K562 (cell line): ENCODE measurements around the gene KDM2B. TPM values are rescaled to one million over a fixed set of nuclear protein-coding genes. Genes with fewer than 3 reads are reported as not detected.

Source experiments
- GATA2 ChIP-seq: sonication (generic); formaldehyde crosslinking; IDR thresholded peaks from 2 replicates; pipeline ENCODE4 v1.4.0; 2020; ENCODE audit warnings: mild to moderate bottlenecking, missing genetic modification reagents
- GATAD2A ChIP-seq: fragments of 450-650 bp; IDR thresholded peaks from 2 replicates; pipeline ENCODE4 v1.6.1; 2017
- HLTF ChIP-seq: fragments of 450-650 bp; IDR thresholded peaks from 2 replicates; pipeline ENCODE4 v1.6.1; 2016
- HNRNPUL1 ChIP-seq: fragments of 200-400 bp; formaldehyde crosslinking; IDR thresholded peaks from 2 replicates; pipeline ENCODE4 v1.6.1; 2017; ENCODE audit warnings: low read length
- L3MBTL2 ChIP-seq: fragments of 450-650 bp; IDR thresholded peaks from 2 replicates; pipeline ENCODE4 v1.6.1; 2016; ENCODE audit warnings: mild to moderate bottlenecking, moderate library complexity
- LEF1 ChIP-seq: fragments of 450-650 bp; IDR thresholded peaks from 2 replicates; pipeline ENCODE4 v1.6.1; 2016; ENCODE audit warnings: mild to moderate bottlenecking
- NFIC ChIP-seq: fragments of 450-650 bp; IDR thresholded peaks from 2 replicates; pipeline ENCODE4 v1.6.1; 2017; ENCODE audit warnings: mild to moderate bottlenecking, inconsistent platforms
- PCBP1 ChIP-seq: fragments of 200-400 bp; formaldehyde crosslinking; IDR thresholded peaks from 2 replicates; pipeline ENCODE4 v1.6.1; 2018; ENCODE audit warnings: mild to moderate bottlenecking, low read depth, low read length; ENCODE audit not compliant: poor library complexity, severe bottlenecking
- PHB2 ChIP-seq: fragments of 450-650 bp; IDR thresholded peaks from 2 replicates; pipeline ENCODE4 v1.6.1; 2017; ENCODE audit warnings: low read depth
- POLR3G ChIP-seq: IDR thresholded peaks from 2 replicates; pipeline ENCODE4 v1.6.1; 2011; ENCODE audit not compliant: insufficient read length, insufficient replicate concordance; ENCODE audit errors: extremely low read depth
- RBBP5 ChIP-seq: fragments of 200-600 bp; sonication (generic); IDR thresholded peaks from 2 replicates; pipeline ENCODE4 v1.6.1; 2012; ENCODE audit warnings: borderline replicate concordance, mild to moderate bottlenecking, low read length, control low read depth, inconsistent platforms; ENCODE audit not compliant: insufficient read depth, poor library complexity, severe bottlenecking
- RBM17 ChIP-seq: fragments of 200-400 bp; formaldehyde crosslinking; IDR thresholded peaks from 2 replicates; pipeline ENCODE4 v1.6.1; 2017; ENCODE audit warnings: low read depth, mild to moderate bottlenecking, low read length, borderline replicate concordance
- SIN3A ChIP-seq, 2 experiments: fragments of 150-350 bp in 1 of 2; IDR thresholded peaks; 2 replicates each; pipeline ENCODE4 v1.6.1; 2011 to 2016; ENCODE audit warnings: borderline replicate concordance in 2 of 2, low read depth in 2 of 2, low read length in 2 of 2, mild to moderate bottlenecking in 2 of 2, moderate library complexity in 2 of 2; ENCODE audit not compliant: control insufficient read depth in 1 of 2
- ZFP36 ChIP-seq: fragments of 150-350 bp; IDR thresholded peaks from 2 replicates; pipeline ENCODE4 v1.6.1; 2018; ENCODE audit warnings: low read length, low read depth; ENCODE audit not compliant: partially characterized antibody
- ZNF124 ChIP-seq: sonication (generic); formaldehyde crosslinking; IDR thresholded peaks from 2 replicates; pipeline ENCODE4 v1.8.1; 2022; ENCODE audit warnings: missing genetic modification reagents
- ZNF174 ChIP-seq: fragments of 250-450 bp; sonication (Bioruptor Pico); IDR thresholded peaks from 2 replicates; pipeline ENCODE4 v1.4.0; 2020; ENCODE audit warnings: mild to moderate bottlenecking
- polyA plus RNA-seq, 8 experiments: library from polyadenylated mRNA; depleted of rRNA in 4 of 8; stranded (reverse) in 5 of 8; unstranded in 3 of 8; fragments of >200 nt; fragmentation: Nextera tagmentation in 2 of 8; fragmentation: Illumina TruSeq in 1 of 8; extraction: Ambion mirVana in 2 of 8; extraction: Trizol in 1 of 8; gene quantifications; 2 replicates each; pipeline versions ENCODE4 v1.2.1 to v1.2.3, GENCODE V29; 2011 to 2014; ENCODE audit warnings: inconsistent platforms in 1 of 8, missing spikeins in 1 of 8
- total RNA-seq, 7 experiments: library from RNA; depleted of rRNA in 6 of 7; stranded (reverse); fragments of >200 nt in 6 of 7; fragmentation: Illumina TruSeq in 2 of 7; extraction: Trizol in 2 of 7; gene quantifications; 2 replicates each; pipeline versions ENCODE4 v1.2.1 to v1.2.3, GENCODE V29; 2011 to 2021; ENCODE audit warnings: low replicate concordance in 1 of 7
- TF ChIP-seq, protein P1 (sequence below), 2 experiments: IDR thresholded peaks; 2 replicates each; pipeline ENCODE4 v1.6.1; 2011; ENCODE audit warnings: borderline replicate concordance in 1 of 2, control low read depth in 1 of 2, low read depth in 1 of 2, low read length in 1 of 2, mild to moderate bottlenecking in 1 of 2, mixed read lengths in 1 of 2, moderate library complexity in 1 of 2; ENCODE audit not compliant: insufficient read depth in 1 of 2, insufficient read length in 1 of 2, poor library complexity in 1 of 2, severe bottlenecking in 1 of 2; ENCODE audit errors: extremely low read depth in 1 of 2
- TF ChIP-seq, protein P2 (sequence below): fragments of 450-650 bp; IDR thresholded peaks from 2 replicates; pipeline ENCODE4 v1.6.1; 2017; ENCODE audit warnings: antibody characterized with exemption, mild to moderate bottlenecking
- TF ChIP-seq, protein P3 (sequence below), 3 experiments: IDR thresholded peaks in 2 of 3; conservative IDR thresholded peaks in 1 of 3; 2 replicates each; pipeline ENCODE4 v1.5.1; 2011 to 2012; ENCODE audit warnings: low read length in 3 of 3, mild to moderate bottlenecking in 3 of 3, control low read depth in 2 of 3, improper control_type of control experiment in 1 of 3, inconsistent platforms in 1 of 3, low read depth in 1 of 3, mixed read lengths in 1 of 3, moderate library complexity in 1 of 3; ENCODE audit not compliant: insufficient read depth in 2 of 3

The KDM2B gene
- total and polyA plus RNA-seq, 9 of the 15 experiments (the other 6 are each of a cell fraction or from before 2014, with no cell fraction given), result 7.4 to 50.5 (median 22.5) TPM

DNA sequence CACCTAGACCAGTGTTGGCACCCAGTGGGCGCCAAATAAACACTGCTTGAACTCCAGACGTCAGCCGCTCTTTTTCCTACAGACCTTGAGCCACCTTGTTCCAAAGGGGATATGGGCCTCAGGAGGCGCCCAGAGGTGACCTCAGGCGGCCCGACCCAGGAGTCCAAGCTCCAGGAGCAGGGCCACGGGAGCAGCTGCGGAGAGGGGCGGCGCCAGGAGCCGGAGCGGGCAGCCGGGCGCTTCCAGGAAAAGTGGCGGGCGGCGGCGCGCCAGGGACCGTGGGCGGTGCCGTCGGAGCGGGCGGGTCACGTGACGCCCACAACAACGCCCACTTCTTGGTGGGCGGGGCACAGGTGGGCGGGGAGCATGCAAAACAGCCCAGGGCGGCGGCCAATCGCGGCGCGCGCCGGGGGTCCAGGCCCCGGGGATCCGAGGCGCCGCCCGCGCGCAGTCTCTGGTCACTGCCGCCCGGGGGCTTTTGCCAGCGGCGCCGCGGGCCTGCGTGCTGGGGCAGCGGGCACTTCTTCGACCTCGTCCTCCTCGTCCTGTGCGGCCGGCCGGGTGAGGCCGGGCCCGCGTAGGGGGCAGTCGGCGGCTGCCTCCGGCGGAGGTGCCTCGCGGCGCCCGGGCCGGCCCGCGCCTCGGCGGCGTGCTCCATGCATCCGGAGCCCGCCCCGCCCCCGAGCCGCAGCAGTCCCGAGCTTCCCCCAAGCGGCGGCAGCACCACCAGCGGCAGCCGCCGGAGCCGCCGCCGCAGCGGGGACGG lies 45.4 kb upstream of the KDM2B start, which contains the start of gene ORAI1 (continued):
- TF ChIP-seq PHB2, result no peak
- peak; percentile 75 for TF ChIP-seq RBBP5
- 0 out of 2 replicates have a peak, but pooled peaks have one; percentile 9 for TF ChIP-seq NFIC
- peak; percentile 82; the same call in 1 of the 2 replicates for TF ChIP-seq GATAD2A
- TF ChIP-seq LEF1, result no peak
- TF ChIP-seq, protein P1, sequence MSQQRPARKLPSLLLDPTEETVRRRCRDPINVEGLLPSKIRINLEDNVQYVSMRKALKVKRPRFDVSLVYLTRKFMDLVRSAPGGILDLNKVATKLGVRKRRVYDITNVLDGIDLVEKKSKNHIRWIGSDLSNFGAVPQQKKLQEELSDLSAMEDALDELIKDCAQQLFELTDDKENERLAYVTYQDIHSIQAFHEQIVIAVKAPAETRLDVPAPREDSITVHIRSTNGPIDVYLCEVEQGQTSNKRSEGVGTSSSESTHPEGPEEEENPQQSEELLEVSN (IDR thresholded peaks at IDR 0.05; ENCODE audit: borderline replicate concordance in 1 of 2, extremely low read depth in 1 of 2, insufficient read depth in 1 of 2, insufficient read length in 1 of 2, low read depth in 1 of 2, low read length in 1 of 2, poor library complexity in 1 of 2, severe bottlenecking in 1 of 2), result peak; percentile 84 to 92
- 0 out of 2 replicates have a peak, but pooled peaks have one; percentile 2 for TF ChIP-seq HLTF
- TF ChIP-seq ZFP36, result no peak
- peak; percentile 96 for TF ChIP-seq L3MBTL2
- TF ChIP-seq GATA2 (CRISPR knock-in tag), result no peak
- TF ChIP-seq, protein P2, sequence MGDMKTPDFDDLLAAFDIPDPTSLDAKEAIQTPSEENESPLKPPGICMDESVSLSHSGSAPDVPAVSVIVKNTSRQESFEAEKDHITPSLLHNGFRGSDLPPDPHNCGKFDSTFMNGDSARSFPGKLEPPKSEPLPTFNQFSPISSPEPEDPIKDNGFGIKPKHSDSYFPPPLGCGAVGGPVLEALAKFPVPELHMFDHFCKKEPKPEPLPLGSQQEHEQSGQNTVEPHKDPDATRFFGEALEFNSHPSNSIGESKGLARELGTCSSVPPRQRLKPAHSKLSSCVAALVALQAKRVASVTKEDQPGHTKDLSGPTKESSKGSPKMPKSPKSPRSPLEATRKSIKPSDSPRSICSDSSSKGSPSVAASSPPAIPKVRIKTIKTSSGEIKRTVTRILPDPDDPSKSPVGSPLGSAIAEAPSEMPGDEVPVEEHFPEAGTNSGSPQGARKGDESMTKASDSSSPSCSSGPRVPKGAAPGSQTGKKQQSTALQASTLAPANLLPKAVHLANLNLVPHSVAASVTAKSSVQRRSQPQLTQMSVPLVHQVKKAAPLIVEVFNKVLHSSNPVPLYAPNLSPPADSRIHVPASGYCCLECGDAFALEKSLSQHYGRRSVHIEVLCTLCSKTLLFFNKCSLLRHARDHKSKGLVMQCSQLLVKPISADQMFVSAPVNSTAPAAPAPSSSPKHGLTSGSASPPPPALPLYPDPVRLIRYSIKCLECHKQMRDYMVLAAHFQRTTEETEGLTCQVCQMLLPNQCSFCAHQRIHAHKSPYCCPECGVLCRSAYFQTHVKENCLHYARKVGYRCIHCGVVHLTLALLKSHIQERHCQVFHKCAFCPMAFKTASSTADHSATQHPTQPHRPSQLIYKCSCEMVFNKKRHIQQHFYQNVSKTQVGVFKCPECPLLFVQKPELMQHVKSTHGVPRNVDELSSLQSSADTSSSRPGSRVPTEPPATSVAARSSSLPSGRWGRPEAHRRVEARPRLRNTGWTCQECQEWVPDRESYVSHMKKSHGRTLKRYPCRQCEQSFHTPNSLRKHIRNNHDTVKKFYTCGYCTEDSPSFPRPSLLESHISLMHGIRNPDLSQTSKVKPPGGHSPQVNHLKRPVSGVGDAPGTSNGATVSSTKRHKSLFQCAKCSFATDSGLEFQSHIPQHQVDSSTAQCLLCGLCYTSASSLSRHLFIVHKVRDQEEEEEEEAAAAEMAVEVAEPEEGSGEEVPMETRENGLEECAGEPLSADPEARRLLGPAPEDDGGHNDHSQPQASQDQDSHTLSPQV, result peak; percentile 78
- TF ChIP-seq, protein P3, sequence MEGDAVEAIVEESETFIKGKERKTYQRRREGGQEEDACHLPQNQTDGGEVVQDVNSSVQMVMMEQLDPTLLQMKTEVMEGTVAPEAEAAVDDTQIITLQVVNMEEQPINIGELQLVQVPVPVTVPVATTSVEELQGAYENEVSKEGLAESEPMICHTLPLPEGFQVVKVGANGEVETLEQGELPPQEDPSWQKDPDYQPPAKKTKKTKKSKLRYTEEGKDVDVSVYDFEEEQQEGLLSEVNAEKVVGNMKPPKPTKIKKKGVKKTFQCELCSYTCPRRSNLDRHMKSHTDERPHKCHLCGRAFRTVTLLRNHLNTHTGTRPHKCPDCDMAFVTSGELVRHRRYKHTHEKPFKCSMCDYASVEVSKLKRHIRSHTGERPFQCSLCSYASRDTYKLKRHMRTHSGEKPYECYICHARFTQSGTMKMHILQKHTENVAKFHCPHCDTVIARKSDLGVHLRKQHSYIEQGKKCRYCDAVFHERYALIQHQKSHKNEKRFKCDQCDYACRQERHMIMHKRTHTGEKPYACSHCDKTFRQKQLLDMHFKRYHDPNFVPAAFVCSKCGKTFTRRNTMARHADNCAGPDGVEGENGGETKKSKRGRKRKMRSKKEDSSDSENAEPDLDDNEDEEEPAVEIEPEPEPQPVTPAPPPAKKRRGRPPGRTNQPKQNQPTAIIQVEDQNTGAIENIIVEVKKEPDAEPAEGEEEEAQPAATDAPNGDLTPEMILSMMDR (IDR thresholded peaks at IDR 0.05 in 2 of 3, conservative IDR thresholded peaks at IDR 0.05 in 1 of 3; ENCODE audit: insufficient read depth in 2 of 3, low read depth in 1 of 3, low read length in 3 of 3), result peak in 2 of 3 experiments; percentile 21 to 52; a peak in 3 of 6 replicates
- TF ChIP-seq SIN3A (IDR thresholded peaks at IDR 0.05; ENCODE audit: borderline replicate concordance in 2 of 2, control insufficient read depth in 1 of 2, low read depth in 2 of 2, low read length in 2 of 2), result peak; percentile 78 to 82; a peak in 2 of 4 replicates
- no peak for TF ChIP-seq ZNF174 (CRISPR knock-in tag)
- TF ChIP-seq ZNF124 (CRISPR knock-in tag), result no peak
- no peak for TF ChIP-seq PCBP1
- TF ChIP-seq HNRNPUL1, result no peak
- no peak for TF ChIP-seq POLR3G
- no peak for TF ChIP-seq RBM17
